GM12874 (cell line): ENCODE data around the gene ZNF740.
A peak's percentile ranks its signal among the peaks of the same experiment; 100 is the strongest.

ENCODE experiments used
- TF ChIP-seq, protein P1 (sequence below): IDR thresholded peaks from 2 replicates; pipeline ENCODE4 v1.5.1; 2011; ENCODE audit warnings: low read depth, mild to moderate bottlenecking, control low read depth, low read length, moderate library complexity; ENCODE audit not compliant: insufficient read depth

Gene ZNF740

DNA sequence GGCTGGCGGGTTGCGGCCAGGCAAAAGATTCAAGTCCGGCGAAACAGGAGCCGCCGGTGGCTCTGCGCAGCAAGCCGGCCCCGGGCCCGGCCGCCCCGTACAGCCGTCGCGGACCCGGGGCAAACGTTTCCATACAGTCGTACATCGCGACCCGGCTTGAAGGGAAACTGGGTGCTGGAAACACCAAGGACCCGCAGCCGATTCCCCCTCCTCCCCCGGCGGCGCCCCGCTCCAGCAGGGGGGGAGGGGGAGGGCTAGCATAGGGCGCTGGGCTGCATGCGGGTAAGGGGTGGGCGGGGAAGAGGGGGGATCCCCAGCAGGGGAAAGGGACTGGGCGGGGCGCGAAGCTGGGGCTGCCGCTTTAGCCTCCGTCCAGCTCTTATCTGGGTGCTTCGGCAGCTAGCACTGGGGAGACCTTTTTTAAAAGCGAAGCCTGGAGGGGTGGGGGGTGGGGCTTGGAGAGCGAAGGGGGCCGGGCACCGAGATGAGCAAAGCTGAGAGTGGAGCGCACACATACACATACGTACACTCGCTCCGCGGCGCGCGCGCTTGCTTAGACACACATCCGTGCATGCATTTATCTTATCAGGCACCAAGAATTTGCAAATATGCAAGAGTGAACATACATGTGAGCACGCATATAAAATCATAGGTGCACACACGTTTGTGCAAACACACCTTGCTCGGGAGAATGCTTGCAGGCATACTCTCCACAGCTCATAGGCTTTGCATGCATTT, 39.6 kb downstream of the ZNF740 start:
- TF ChIP-seq, protein P1, sequence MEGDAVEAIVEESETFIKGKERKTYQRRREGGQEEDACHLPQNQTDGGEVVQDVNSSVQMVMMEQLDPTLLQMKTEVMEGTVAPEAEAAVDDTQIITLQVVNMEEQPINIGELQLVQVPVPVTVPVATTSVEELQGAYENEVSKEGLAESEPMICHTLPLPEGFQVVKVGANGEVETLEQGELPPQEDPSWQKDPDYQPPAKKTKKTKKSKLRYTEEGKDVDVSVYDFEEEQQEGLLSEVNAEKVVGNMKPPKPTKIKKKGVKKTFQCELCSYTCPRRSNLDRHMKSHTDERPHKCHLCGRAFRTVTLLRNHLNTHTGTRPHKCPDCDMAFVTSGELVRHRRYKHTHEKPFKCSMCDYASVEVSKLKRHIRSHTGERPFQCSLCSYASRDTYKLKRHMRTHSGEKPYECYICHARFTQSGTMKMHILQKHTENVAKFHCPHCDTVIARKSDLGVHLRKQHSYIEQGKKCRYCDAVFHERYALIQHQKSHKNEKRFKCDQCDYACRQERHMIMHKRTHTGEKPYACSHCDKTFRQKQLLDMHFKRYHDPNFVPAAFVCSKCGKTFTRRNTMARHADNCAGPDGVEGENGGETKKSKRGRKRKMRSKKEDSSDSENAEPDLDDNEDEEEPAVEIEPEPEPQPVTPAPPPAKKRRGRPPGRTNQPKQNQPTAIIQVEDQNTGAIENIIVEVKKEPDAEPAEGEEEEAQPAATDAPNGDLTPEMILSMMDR: no peak

DNA sequence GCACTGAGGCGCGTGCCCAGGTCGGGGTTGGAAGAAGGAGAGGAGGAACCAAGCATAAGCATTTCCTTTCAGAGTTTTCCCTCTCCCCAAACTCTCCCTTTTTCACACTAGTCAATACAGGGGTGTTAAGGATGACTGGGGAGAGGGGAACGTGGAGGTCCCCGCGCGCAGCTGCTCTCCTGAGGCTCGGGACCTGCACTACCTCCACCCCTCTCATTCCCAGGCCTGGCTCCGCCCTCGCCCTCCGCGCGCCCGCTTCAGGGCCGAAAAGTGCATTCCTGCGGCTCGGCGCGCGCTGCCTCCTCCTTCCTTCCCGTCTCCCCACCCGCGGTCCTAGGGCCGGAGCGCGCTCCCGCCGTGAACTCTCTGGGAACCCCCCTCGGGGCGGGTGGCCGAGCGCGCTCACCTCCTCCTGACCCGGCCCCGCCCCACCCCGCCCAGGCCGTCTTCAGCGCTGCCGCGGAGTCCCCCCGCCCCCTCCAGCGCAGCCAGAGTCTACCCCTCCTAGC, 40.2 kb downstream of the ZNF740 start:
- TF ChIP-seq, protein P1: no peak

DNA sequence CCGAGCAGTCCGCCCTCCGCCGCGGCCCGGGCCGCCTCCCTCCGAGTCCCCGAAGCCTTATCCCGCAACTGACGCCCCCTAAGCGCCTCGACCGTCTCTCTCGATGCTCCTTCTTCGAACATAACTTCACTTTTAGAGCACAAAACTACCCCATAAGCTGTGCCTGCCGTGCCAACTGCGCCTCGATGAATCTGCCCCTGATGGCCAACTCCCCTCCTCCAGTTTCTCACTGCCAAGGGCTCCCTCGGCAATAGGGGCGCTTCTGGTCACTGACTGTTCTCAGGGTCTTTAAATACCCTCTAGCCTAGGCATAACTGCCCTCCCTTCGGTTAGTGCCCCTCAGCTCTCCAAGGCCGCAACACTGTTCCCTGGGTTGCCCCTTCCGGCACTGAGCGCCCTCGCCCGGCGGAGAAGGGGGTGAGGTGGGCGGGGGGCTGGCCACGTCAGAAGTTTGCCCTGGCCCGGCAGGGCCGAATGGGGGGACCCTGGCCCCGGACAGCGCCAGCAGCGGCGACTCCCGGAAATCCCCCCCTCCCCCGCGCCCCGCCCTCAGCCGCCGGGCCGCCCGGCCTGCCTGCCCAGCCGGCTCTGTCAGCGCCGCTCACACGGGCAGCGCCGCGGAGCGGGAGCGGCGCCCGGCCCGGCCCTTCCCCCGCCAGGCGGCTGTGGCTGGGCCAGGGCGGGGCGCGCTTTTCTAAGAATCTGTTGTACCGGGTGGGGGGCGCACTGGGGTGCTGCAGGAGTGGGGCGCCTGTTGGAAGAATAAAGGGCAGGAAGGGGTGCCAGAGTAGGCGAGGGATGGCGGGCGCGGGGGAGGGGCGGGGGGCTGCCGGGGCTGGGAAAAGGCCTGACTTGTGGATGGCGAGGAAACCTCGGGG, 40.9 kb downstream of the ZNF740 start:
- TF ChIP-seq, protein P1: peak; percentile 48

DNA sequence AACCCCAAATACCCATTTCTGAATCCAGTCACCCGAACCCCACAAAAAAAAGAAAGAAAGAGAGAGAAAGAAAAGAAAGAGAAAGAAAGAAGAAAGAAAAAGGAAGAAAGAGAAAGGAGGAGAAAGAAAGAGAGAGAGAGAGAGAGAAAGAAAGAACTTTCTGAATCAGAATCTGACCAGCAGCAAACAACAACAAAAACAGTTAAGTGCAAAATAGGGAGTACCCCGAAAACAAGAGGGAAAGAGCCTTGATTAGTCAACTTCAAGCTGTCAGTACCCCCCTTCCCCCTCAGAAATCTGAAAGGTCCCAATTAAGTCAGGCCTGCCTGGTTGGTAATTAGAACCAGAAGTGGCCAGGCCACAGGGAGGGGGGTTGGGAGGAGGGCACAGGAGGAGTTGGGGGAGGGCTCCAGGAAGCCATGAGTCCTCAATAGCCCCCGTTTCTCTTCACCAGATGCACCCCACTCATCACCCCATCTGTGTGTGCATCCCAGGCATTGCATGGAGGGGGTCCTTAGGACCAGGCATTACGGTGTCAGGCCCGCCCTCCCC, 41.7 kb downstream of the ZNF740 start:
- TF ChIP-seq, protein P1: no peak

DNA sequence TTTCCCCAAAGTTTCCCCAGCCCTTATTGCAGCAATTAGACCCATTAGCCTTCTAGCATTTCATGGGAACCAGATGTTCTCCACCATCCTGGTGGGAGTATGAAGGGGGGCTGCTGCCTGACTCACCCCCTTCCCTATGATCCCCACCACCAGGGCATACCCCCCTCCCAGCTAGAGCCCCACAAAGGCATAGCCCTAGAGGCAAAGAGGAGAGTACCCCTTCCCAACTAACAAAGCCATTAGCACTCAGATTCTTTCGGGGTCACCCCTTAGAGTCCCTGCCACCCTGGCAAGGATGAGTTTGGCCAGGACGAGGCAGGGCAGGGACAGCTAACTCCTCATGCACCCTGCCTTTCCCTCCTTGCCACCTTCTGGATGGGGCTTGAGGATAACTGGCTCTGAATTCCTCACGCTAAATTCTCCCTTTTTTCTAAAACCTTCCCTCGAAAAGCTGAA, 42.3 kb downstream of the ZNF740 start:
- TF ChIP-seq, protein P1: no peak

DNA sequence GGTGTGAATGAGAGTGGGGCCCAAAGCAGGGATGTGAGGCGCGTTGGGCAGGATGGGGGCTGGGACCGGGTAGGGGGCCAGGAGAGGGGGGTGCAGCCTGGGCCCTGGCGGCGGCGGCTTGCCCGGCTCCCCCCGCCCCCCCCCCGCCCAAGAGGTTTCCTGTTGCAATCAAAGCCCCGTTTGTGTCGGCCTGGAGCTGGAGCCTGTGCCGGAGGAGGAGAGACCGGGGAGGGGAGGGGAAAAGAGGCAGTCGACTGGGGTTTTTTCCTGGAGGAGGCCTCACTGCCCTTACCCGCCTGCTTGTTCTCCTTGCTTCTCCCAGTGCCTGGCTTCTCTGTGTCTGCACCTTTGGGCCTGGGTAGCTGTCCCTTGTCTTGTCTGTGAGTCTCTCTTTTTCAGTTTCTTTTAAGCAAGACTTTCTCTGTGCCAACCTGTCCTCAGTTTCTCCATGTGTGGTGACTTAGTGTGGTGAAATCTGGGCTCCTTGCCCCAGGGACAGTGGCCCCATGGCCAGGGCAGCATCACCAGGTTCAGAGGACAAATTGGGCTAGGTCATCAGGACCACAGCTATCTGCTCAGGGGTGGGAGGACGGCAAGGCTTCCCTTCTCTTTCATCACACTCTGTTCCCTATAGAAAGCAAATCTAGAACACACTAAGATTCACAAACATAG, 43.0 kb downstream of the ZNF740 start:
- TF ChIP-seq, protein P1: no peak
